Fibroblast of pulmonary artery (primary cell): Measurements from ENCODE around the gene ARHGEF1.

Source experiments
- DNase-seq: peaks from one replicate; pipeline ENCODE4 v3.0.0-alpha.2; 2010; ENCODE audit warnings: low read depth
- H3K4me3 ChIP-seq: replicated peaks from 2 replicates; pipeline ENCODE4 v1.5.1; 2011; ENCODE audit warnings: low read depth, mild to moderate bottlenecking, control low read depth, low read length, moderate library complexity
- TF ChIP-seq, protein P1 (sequence below): IDR thresholded peaks from 2 replicates; pipeline ENCODE4 v1.5.1; 2011; ENCODE audit warnings: mild to moderate bottlenecking, control low read depth, low read length, inconsistent platforms; ENCODE audit errors: missing control alignments

The ARHGEF1 gene

DNA sequence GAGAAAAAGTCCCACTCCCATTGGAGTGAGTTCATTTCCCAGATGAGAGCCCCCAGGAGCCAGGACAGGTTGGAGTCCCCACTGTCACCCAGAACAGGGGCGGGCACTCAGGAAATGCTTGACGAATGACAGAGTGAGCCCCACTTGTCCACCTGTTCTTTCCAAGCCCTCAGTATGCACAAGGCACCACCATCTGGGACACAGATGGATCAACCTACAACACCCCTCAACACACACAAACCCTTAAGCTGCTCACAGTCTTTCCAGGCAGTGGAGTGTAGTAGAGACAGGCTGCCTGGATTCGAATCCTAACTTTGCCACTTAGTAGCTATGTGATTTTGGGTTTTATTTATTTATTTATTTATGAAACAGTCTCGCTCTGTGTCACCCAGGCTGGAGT lies 8.0 kb downstream of the ARHGEF1 start:
- TF ChIP-seq, protein P1, sequence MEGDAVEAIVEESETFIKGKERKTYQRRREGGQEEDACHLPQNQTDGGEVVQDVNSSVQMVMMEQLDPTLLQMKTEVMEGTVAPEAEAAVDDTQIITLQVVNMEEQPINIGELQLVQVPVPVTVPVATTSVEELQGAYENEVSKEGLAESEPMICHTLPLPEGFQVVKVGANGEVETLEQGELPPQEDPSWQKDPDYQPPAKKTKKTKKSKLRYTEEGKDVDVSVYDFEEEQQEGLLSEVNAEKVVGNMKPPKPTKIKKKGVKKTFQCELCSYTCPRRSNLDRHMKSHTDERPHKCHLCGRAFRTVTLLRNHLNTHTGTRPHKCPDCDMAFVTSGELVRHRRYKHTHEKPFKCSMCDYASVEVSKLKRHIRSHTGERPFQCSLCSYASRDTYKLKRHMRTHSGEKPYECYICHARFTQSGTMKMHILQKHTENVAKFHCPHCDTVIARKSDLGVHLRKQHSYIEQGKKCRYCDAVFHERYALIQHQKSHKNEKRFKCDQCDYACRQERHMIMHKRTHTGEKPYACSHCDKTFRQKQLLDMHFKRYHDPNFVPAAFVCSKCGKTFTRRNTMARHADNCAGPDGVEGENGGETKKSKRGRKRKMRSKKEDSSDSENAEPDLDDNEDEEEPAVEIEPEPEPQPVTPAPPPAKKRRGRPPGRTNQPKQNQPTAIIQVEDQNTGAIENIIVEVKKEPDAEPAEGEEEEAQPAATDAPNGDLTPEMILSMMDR: no peak
- no peak for DNase-seq
- H3K4me3 ChIP-seq: no peak overlapping the region

GRCh38 chr19:41892173-41892902 lies 9.4 kb downstream of the ARHGEF1 start:
- H3K4me3 ChIP-seq: no peak overlapping the region
- DNase-seq: no peak
- TF ChIP-seq, protein P1: no peak

- TF ChIP-seq, protein P1: peak; percentile 6
- no peak for DNase-seq
- no peak overlapping the region for H3K4me3 ChIP-seq
Observed at GRCh38 chr19:41893899-41894298, 10.9 kb downstream of the ARHGEF1 start.

- no peak overlapping the region for H3K4me3 ChIP-seq
- TF ChIP-seq, protein P1: no peak
- DNase-seq: no peak
Observed at GRCh38 chr19:41894350-41894749, 11.4 kb downstream of the ARHGEF1 start.

DNA sequence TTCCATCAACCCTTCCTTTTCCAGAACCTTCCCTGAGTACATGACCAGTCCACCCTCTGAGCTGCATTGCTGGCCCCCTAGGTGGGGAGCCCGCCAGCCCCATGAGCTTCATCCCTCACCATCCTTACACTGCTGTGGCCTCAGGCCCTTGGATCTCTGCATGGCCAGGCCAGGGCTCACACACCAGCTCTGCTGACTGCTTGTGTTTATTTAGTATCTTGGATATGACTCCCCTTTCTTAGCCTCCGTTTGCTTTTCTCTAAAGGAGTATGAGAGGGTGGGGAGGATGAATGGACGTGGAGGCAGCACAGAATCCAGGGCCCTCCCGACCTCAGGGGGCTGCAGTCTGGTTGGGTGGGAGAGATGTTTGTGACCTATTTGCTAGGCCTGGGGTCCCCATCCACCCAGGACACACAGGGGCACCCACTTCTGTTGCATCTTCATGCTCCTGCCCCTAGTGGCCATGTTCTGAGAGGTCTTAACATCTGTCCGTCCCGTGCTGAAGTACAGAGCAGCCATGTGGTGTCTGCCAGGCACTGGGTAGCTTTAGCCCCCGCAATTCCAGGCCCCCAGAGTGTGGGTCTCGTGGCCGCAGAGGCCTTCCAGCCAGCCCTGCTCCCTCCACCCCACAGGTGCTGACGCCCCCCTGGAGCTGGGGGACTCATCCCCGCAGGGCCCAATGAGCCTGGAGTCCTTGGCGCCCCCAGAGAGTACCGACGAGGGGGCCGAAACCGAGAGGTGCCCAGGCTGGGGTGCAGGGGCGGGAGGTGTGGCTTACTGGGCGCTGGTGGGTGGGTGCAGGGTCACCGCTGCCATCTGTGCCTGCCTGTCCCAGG lies 13.0 kb downstream of the ARHGEF1 start:
- TF ChIP-seq, protein P1: peak; percentile 17
- no peak overlapping the region for H3K4me3 ChIP-seq
- no peak for DNase-seq

DNA sequence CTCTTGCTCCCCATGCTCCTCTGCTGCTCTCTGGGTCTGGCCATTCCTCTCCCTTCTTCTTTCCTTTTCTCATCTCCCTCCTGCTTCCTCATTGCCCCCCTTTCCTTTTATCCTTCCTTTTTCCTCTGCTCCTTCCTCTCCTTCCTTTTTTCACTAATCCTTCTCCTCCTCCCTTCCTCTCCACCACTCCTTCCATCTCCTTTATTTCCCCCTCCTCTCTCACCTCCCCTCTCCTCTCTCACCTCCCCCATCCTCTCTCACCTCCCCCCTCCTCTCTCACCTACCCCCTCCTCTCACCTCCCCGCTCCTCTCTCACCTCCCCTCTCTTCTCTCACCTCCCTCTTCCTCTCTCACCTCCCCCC lies 13.6 kb downstream of the ARHGEF1 start:
- TF ChIP-seq, protein P1: no peak
- no peak for DNase-seq
- H3K4me3 ChIP-seq: no peak overlapping the region
